ENCODE results near the gene DSCAML1. TPM values are rescaled to one million over a fixed set of nuclear protein-coding genes. Genes with fewer than 3 reads are reported as not detected.

DSCAML1 gene
- total RNA-seq, 1 donor from 2014 or later: 2.5 TPM

DNA sequence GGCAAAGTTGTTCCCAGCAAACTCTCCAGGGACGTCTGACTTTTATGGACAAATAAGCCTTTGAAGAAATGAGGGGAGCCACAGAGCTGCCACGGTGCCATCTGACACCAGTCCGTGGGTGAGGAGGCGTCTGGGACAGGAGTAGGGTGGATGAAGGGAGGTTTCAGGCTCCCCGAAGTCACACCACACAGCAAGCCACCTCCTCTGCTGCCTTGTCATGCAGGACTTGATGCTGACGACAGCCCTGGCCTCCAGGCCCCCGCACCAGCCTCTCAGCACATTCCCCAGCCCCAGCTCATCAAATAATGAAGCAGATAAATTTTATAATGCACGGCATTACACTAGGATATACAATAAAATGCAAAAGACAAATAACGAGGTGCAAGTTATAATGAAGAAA, 312.9 kb downstream of the DSCAML1 start:
- no peaks in the 10 kb centered on the region for H3K9me3 Mint-ChIP-seq
- no peak for DNase-seq (ENCODE audit: low spot score in 2 of 2, unreplicated experiment in 2 of 2)
- H3K4me3 Mint-ChIP-seq: no peak overlapping the region
- H3K4me1 Mint-ChIP-seq: peaks cover 5% of the 10 kb centered on the region
- H3K27ac Mint-ChIP-seq: no peak overlapping the region
- peaks cover 42% of the 10 kb centered on the region for H3K27me3 Mint-ChIP-seq (ENCODE audit: low read depth)
- no peak for TF ChIP-seq CTCF (IDR thresholded peaks at IDR 0.05; ENCODE audit: unreplicated experiment)
- no peaks in the 10 kb centered on the region for H3K36me3 Mint-ChIP-seq

- Mint-ChIP-seq H3K27ac (no peak overlapping the region), H3K4me3 (no peak overlapping the region), H3K4me1 (peaks cover 5% of the 10 kb centered on the region), H3K36me3 (no peaks in the 10 kb centered on the region), H3K27me3 (ENCODE audit: low read depth) (peaks cover 41% of the 10 kb centered on the region), H3K9me3 (no peaks in the 10 kb centered on the region)
- TF ChIP-seq CTCF (IDR thresholded peaks at IDR 0.05; ENCODE audit: unreplicated experiment): no peak
- DNase-seq (ENCODE audit: low spot score in 2 of 2, unreplicated experiment in 2 of 2): no peak
Observed at GRCh38 chr11:117483372-117483771, 313.6 kb downstream of the DSCAML1 start.

DNA sequence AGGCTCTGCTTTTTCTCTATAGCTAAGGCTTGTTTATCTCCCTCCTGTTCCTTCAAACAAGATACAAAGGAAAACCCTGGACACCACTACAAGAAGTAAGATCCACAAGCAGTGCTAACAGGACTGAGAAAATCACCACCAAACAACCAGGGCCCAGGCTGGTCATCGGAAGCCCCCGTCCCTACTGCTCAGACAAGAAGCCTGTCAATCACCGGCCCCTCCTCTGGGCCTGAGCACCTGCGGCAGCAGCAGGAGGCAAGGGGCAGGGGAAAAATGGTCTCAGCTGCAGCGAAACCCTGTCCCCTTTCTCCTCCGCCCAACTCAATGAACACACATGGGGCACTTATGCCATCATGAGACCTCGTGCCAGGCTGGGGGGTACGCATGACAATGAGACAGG, 314.1 kb downstream of the DSCAML1 start:
- DNase-seq (ENCODE audit: low spot score in 2 of 2, unreplicated experiment in 2 of 2): no peak
- H3K27ac Mint-ChIP-seq: no peak overlapping the region
- H3K4me3 Mint-ChIP-seq: no peak overlapping the region
- peaks cover 41% of the 10 kb centered on the region for H3K27me3 Mint-ChIP-seq (ENCODE audit: low read depth)
- H3K9me3 Mint-ChIP-seq: no peaks in the 10 kb centered on the region
- no peak for TF ChIP-seq CTCF (IDR thresholded peaks at IDR 0.05; ENCODE audit: unreplicated experiment)
- no peaks in the 10 kb centered on the region for H3K36me3 Mint-ChIP-seq
- peaks cover 5% of the 10 kb centered on the region for H3K4me1 Mint-ChIP-seq

- peaks cover 5% of the 10 kb centered on the region for H3K4me1 Mint-ChIP-seq
- H3K27ac Mint-ChIP-seq: no peak overlapping the region
- H3K9me3 Mint-ChIP-seq: no peaks in the 10 kb centered on the region
- no peak for TF ChIP-seq CTCF (IDR thresholded peaks at IDR 0.05; ENCODE audit: unreplicated experiment)
- peaks cover 47% of the 10 kb centered on the region for H3K27me3 Mint-ChIP-seq (ENCODE audit: low read depth)
- H3K36me3 Mint-ChIP-seq: no peaks in the 10 kb centered on the region
- H3K4me3 Mint-ChIP-seq: no peak overlapping the region
- DNase-seq (ENCODE audit: low spot score in 2 of 2, unreplicated experiment in 2 of 2): no peak
Observed at GRCh38 chr11:117481885-117482284, 315.1 kb downstream of the DSCAML1 start.

- Mint-ChIP-seq H3K27ac (no peak overlapping the region), H3K9me3 (no peaks in the 10 kb centered on the region)
Observed at GRCh38 chr11:117481036-117481435, 316.0 kb downstream of the DSCAML1 start.

More at GRCh38 chr11:117481036-117481435, 316.0 kb downstream of the DSCAML1 start:
- Mint-ChIP-seq H3K36me3 (no peaks in the 10 kb centered on the region), H3K27me3 (ENCODE audit: low read depth) (peaks cover 52% of the 10 kb centered on the region), H3K4me1 (peaks cover 5% of the 10 kb centered on the region), H3K4me3 (no peak overlapping the region)
- TF ChIP-seq CTCF (IDR thresholded peaks at IDR 0.05; ENCODE audit: unreplicated experiment): no peak
- DNase-seq (ENCODE audit: low spot score in 2 of 2, unreplicated experiment in 2 of 2): no peak
